HS-5 (cell line): Measurements from ENCODE around the gene ZNF101.

Source experiments
- DNase-seq: peaks from one replicate; pipeline ENCODE4 v3.0.0-alpha.2; 2012; ENCODE audit warnings: low read depth

ZNF101 gene

GRCh38 chr19:19711934-19712828, 43.5 kb downstream of the ZNF101 start:
- DNase-seq = no peak

DNA sequence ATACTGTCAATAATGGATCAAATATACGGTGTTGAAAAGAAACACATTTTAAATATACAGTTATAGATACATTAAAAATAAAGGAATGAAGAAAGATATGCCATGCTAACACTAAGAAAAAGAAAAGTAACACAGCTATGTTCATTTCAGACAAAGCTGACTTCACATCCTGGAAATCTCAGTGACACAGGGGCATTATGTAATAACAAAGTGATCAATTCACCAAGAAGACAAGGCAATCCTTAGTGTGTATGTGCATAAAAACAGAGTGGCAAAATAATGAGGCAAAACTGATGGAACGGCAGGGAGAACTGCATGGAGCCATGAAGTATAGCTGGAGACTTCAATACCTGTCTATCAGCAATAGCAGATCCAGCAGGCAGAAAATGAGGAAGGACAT, 51.2 kb downstream of the ZNF101 start:
- no peak for DNase-seq

GRCh38 chr19:19721896-19722295, 53.3 kb downstream of the ZNF101 start:
- no peak for DNase-seq

DNA sequence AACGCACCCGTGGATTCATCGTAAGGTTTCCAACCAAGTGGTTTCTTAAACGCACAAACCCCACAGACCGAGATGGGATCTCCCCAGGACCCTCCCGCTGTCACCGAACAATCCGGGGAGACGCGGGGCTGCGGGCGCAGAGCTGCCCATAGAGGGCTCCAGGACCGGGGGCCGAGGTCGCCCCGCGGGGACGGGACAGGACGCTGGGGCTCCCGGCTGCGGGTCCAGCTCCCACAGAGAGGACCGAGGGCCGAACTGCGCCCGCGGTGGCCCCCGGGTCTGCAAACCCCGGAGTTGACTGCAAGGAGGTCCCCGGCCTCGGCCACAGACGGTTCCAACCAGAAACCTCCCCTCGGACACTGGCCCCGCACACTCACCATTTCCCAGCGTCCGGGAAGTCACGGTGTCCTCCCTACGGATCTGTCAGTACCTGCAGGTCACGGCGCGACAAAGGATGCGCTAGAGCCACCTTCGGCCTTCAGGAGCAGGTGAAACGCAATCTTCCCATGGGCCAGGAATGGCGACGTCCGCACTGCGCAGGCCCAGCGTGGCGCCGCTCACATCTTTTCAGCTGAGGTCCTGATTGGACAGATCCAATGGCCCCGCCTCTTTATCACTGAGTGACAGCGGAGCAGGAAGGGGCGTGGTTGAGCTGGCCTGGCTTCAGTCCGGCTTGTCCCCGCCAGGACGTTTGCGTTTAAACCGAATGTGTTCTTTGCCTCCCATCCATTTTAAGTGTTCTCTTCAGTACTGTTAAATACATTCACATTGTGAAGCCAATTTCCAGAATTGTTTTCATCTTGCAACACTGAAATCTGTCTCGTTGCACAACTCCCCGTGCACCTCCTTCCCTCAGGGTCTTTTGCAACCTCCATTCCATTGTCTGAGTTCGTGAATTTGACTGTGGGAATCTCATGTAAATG, 64.2 kb downstream of the ZNF101 start, which contains the start of gene ZNF14:
TSS of gene ZNF14 (minus strand) at position 534 of the 923 bp plus-strand sequence. CDS start at position 380, 154 bp downstream.
- peak; percentile 67 for DNase-seq
